SU-DHL-6 (cell line): ENCODE results near the gene CEP97.

Experiments used
- EZH2phosphoT487 ChIP-seq: fragments of 200-600 bp; sonication (generic), shearing (Covaris generic); conservative IDR thresholded peaks from 2 replicates; pipeline ENCODE4 v1.6.1; 2018; ENCODE audit warnings: mild to moderate bottlenecking, antibody characterized with exemption, low read length, moderate library complexity, mixed read lengths
- TF ChIP-seq, protein P1 (sequence below): fragments of 200-600 bp; sonication (generic); IDR thresholded peaks from one replicate; pipeline ENCODE4 v1.5.1; 2017; ENCODE audit warnings: antibody characterized with exemption, mild to moderate bottlenecking, low read length, moderate library complexity; ENCODE audit not compliant: insufficient read depth, poor library complexity, severe bottlenecking

DNA sequence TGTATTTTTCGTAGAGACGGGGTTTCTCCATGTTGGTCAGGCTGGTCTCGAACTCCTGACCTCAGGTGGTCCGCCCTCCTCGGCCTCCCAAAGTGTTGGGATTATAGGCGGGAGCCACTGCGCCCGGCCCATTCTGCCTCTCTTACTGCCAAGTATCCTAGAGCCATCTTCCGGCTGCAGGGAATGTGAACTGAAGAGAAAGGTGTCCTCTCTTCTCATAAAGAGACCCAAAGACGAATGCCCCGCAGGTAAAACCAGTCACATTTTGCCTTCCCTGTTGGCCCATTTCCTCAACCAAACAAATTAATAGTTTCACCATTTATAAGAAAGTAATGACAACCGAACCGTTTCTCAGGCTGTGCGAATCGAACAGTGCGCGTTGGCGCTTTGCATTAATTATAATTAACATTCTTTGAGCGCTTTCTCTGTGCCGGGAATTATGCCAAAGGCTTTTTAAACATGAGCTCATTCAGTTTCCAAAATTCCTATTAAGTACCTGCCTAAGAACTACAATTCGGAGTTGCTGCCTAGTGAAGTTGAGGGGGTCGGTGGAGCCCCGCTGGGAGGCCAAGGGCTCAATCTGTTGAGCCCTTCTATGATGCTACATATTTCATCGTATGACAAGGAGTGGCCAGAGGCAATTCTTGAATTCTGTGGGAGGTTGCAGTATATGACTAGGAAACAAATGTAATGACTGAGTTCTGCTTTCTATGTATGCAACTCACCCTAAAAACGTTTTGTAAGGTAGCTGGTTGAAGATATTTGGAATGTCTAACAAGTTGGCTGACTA lies 37.1 kb upstream of the CEP97 start:
- TF ChIP-seq, protein P1, sequence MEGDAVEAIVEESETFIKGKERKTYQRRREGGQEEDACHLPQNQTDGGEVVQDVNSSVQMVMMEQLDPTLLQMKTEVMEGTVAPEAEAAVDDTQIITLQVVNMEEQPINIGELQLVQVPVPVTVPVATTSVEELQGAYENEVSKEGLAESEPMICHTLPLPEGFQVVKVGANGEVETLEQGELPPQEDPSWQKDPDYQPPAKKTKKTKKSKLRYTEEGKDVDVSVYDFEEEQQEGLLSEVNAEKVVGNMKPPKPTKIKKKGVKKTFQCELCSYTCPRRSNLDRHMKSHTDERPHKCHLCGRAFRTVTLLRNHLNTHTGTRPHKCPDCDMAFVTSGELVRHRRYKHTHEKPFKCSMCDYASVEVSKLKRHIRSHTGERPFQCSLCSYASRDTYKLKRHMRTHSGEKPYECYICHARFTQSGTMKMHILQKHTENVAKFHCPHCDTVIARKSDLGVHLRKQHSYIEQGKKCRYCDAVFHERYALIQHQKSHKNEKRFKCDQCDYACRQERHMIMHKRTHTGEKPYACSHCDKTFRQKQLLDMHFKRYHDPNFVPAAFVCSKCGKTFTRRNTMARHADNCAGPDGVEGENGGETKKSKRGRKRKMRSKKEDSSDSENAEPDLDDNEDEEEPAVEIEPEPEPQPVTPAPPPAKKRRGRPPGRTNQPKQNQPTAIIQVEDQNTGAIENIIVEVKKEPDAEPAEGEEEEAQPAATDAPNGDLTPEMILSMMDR, result no peak
- no peak for TF ChIP-seq EZH2phosphoT487
